GM21367 (cell line): ENCODE measurements around the gene GATAD2B.
"Not testable (repeated sequence)": the region's sequence is repeated elsewhere in the genome, so short reads cannot be mapped to it uniquely, and the experiment has no call there.

Experiments
- ATAC-seq: cut with Tn5 transposase; IDR thresholded peaks from one replicate; pipeline ENCODE4 v1.9.1; 2021; ENCODE audit not compliant: unreplicated experiment

Gene GATAD2B

GRCh38 chr1:153782648-153783047 lies 140.1 kb downstream of the GATAD2B start:
- not testable (repeated sequence) for ATAC-seq

- ATAC-seq = no peak
These were observed 142.2 kb downstream of the GATAD2B start for GRCh38 chr1:153780551-153780950.

- ATAC-seq = no peak
These were observed 142.8 kb downstream of the GATAD2B start for GRCh38 chr1:153779781-153780541.

DNA sequence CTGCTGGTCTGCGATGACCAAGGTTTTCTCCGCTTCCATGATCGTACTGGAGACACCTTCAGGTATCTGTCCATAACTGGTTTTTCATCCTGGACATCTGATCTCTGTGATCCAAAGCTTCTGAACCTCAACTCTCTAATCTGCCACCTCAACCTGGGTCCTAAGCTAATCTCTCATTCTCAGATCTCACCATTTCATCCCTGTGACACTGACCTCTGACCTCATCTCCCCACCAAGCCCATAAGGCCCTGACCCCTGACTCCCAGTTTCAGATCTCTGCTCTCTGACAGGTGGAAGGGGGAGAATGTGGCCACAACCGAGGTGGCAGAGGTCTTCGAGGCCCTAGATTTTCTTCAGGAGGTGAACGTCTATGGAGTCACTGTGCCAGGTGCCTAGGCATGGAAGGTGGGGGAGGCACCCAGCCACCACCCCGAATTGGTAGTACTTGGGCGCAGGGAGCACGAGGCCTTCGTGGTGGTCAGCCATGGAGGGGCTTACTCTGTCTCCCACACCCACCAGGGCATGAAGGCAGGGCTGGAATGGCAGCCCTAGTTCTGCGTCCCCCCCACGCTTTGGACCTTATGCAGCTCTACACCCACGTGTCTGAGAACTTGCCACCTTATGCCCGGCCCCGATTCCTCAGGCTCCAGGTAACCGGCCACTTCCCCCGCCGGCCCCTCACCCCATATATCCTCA lies 143.8 kb downstream of the GATAD2B start:
- no peak for ATAC-seq

DNA sequence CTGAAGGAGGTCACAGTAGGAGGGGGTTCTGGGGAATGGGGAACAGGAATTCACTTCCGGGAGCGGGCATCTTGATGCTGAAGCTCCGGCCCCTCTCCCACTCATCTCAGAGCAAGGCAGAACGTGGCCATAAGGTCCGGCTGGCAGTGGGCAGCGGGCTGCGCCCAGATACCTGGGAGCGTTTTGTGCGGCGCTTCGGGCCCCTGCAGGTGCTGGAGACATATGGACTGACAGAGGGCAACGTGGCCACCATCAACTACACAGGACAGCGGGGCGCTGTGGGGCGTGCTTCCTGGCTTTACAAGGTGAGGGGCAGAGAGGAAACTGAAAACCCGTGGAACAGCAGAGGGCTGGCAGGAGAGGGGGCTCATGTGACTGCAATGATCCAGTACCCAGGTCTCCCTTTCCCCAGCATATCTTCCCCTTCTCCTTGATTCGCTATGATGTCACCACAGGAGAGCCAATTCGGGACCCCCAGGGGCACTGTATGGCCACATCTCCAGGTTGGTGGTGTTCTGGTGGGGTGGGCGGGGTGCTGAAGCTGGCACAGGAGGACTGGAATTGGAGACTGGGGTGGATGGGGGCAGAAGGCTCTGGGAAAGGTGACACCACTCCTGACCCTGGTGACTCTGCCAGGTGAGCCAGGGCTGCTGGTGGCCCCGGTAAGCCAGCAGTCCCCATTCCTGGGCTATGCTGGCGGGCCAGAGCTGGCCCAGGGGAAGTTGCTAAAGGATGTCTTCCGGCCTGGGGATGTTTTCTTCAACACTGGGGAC lies 144.5 kb downstream of the GATAD2B start:
- ATAC-seq = no peak

DNA sequence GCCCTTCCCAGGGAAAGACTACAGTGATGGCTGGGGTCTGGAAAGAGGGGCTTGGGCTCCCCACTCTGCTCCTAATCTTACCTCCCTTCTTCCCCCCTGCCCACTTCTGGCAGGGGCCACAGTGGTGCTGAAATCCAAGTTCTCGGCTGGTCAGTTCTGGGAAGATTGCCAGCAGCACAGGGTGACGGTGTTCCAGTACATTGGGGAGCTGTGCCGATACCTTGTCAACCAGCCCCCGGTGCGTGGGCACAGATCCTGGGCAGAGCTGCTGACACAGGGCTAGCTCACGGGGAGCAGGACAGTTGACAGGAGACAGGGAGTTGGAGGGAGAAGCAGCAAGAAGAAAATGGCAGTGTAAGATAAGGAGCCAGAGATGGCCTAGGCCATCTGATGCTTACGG lies 145.1 kb downstream of the GATAD2B start:
- no peak for ATAC-seq

- ATAC-seq = no peak
These were observed 145.9 kb downstream of the GATAD2B start for GRCh38 chr1:153776845-153777370.

- no peak for ATAC-seq
These were observed 146.4 kb downstream of the GATAD2B start for GRCh38 chr1:153776352-153776751.

GRCh38 chr1:153775458-153776327 lies 147.1 kb downstream of the GATAD2B start:
- no peak for ATAC-seq

- ATAC-seq = no peak
These were observed 147.9 kb downstream of the GATAD2B start, which contains the start of gene SLC27A3 for GRCh38 chr1:153774780-153775457. Gene SLC27A3, plus strand, starts transcription at chr1:153775407. Its CDS starts 91 bp downstream, at chr1:153775498.

DNA sequence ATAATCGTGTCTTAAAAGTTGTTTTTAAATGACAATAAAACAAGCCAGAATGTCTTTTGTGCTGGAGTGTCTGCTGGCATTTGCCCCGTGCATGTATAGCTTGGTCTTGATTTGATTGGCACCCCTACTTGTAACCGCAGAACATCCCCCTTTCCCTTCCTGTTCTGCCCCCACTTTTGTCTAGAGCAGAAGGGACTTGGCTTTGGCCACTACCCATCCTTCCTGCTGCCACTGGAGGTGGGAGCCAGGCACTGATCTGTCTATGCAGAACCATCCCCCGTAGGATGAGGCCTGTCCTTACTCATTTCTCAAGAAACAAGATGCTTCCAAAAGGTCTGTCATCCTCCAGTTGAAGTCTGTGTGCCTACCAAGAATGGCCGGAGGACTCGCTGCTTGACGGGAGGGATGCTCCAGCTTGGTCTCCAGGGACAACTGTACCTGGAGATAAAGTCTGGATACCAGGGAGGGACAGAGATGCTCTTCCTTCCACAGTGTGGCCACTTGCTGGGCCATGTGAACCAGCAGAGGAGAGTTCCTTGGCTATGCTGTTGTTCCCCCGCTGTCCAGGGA lies 148.7 kb downstream of the GATAD2B start:
- no peak for ATAC-seq

- ATAC-seq = no peak
These were observed 149.5 kb downstream of the GATAD2B start for GRCh38 chr1:153773096-153773921.

GRCh38 chr1:153771841-153772593 lies 150.8 kb downstream of the GATAD2B start:
- no peak for ATAC-seq

DNA sequence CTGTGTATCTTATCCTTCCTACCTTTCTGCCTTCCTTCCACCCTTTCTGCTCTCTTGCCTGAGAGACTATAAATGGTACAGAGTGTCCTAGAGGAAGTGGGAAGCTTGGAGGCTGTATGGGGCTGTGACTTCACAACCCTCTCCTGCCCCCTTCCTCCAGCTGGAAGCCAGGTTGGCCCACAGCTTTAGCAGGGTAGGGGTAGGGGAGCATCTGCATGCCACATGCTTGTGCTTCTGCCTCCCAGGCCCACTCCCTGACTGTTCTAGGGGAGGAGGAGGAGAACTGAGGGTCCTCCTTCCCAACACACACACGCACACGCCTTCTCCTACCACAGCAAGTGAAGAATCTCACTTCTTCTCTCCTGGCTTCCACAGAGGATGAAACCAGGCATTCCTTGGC lies 151.5 kb downstream of the GATAD2B start:
- no peak for ATAC-seq

GRCh38 chr1:153770797-153771196 lies 152.0 kb downstream of the GATAD2B start:
- ATAC-seq = no peak

DNA sequence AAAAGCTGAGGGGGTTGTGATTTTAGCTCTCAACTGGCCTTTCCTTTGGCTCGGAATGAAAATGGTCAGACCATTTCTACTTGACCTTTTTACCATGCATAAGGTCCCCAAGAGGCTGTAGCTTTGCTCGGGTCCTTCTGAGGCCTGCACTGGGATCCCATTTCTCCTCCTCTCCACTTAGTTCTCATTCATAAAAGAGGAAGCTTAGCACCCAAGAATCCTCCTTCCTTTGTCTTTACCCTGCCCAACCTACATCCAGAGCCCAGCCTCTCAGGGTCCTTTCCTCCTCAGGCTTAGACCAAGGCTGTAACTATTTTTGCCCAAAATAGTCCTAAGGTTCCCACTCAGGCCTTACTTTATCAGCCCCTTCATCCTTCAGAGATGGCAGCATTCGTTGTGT lies 153.6 kb downstream of the GATAD2B start:
- ATAC-seq = no peak

DNA sequence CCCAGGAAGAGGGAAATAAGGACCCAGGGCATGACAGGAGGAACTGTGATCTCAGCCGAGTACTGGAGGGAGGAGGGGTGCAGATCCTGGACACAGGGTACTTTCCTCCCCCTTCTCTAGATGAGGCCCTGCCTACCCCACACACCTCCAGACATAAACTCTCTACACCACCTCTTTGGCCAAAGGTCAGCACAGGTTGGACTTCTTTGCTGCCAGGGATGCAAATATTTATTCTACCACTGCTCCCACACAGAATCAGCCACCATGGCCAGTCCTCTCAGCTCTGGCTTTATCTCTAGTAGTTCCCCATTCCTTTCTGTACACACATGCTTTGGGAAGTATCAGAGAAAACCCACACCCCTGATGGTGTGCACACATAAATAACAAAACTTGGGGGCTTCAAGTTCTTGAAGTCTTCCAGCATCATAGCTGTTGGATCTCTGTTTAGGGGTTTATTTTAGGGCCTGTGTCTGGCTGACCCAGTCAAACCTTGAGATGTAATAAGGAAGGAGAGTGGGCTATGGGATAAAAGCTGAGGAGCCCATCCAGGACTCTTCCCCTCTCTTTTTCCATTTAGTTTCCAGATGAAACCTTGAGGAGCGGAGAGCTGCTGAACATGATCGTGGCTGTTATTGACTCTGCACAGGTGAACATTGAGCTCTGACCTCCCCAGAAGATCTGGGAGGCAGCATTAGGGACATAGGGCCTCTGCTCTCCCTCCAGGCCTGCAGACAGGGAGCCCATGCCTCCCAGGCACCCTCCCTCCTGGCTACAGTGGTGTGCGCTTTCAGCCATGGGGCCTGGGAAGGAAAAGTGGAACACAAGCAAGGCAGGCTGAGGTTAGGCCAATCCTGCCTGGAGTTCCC lies 154.2 kb downstream of the GATAD2B start:
- ATAC-seq = no peak
